AG04449 (cell line): ENCODE results near the gene PHF12.
"Not testable (repeated sequence)": the region's sequence is repeated elsewhere in the genome, so short reads cannot be mapped to it uniquely, and the experiment has no call there.

Experiments
- CTCF ChIA-PET: fragments of 350-600 bp; formaldehyde crosslinking; extraction: SDS; loops from one replicate; lab custom pipeline; 2021; ENCODE audit warnings: antibody characterized with exemption; lab: Yijun Ruan, JAX
- POLR2A ChIA-PET: fragments of 400-600, 350-600 bp; formaldehyde crosslinking; extraction: SDS; loops from one replicate; lab custom pipeline; 2020; ENCODE audit warnings: antibody characterized with exemption, inconsistent platforms; lab: Yijun Ruan, JAX
- DNase-seq: peaks from one replicate; pipeline ENCODE4 v3.0.0-alpha.2; 2010; ENCODE audit warnings: low read depth, low spot score
- H3K4me3 ChIP-seq: 2 replicates; pipeline ENCODE4 v1.5.1; 2011; ENCODE audit warnings: low read depth, mild to moderate bottlenecking, control low read depth, low read length
- TF ChIP-seq, protein P1 (sequence below): IDR thresholded peaks from one replicate; pipeline ENCODE4 v1.5.1; 2011; ENCODE audit warnings: mild to moderate bottlenecking, moderate library complexity, low read length, control low read depth, inconsistent platforms; ENCODE audit not compliant: insufficient read depth; ENCODE audit errors: missing control alignments

Gene PHF12

DNA sequence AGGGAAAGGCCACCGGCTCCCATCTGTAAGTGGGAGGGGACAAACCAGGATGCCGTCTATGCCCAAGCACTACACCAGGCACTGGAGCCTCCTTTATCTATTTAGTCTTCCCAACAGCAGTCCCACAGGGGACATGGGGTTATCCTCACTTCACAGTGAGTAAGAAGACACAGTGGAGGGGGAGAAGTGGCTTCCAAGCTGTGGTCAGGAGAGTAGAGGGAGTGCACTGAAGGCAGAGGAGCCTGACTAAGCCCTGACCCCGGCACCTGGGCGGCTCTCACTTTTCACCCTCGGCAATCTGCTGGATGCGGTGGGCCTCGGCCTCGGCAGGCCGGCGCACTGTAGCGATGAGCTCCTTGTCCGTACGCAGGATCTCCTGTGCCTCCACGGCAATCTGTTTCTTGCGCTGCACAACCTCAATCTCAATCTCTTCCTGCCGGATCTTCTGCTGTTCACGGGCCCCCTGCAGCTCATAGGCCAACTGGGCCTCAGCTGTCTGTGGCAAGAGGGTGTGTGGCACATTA lies 69.7 kb downstream of the PHF12 start:
- TF ChIP-seq, protein P1, sequence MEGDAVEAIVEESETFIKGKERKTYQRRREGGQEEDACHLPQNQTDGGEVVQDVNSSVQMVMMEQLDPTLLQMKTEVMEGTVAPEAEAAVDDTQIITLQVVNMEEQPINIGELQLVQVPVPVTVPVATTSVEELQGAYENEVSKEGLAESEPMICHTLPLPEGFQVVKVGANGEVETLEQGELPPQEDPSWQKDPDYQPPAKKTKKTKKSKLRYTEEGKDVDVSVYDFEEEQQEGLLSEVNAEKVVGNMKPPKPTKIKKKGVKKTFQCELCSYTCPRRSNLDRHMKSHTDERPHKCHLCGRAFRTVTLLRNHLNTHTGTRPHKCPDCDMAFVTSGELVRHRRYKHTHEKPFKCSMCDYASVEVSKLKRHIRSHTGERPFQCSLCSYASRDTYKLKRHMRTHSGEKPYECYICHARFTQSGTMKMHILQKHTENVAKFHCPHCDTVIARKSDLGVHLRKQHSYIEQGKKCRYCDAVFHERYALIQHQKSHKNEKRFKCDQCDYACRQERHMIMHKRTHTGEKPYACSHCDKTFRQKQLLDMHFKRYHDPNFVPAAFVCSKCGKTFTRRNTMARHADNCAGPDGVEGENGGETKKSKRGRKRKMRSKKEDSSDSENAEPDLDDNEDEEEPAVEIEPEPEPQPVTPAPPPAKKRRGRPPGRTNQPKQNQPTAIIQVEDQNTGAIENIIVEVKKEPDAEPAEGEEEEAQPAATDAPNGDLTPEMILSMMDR: no peak
- CTCF ChIA-PET: interaction anchor here (1.3 to 1.7 kb wide), 2 partner anchors 117 to 118 kb away, joined by 3 to 10 read pairs; no protein-coding TSS in a partner anchor
- POLR2A ChIA-PET: no interaction called here
- no peak overlapping the region for H3K4me3 ChIP-seq
- no peak for DNase-seq

DNA sequence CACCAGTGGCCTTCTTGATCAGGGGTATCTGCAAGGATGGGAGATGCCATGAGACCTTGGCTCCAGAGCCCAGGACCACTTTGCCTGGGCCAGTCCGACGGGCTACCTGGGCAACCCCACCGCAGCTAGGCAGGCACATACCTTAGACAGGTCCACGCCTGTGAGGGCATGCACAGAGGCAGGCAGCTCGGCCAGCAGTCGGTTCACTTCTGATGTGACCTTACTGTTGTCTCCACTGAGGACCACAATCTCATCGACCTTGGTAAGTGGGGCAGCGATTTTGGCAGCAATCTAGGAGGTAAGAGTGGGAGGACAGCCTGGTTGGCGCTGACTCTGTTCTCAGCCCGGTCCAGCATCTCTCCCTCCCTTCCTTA lies 70.8 kb downstream of the PHF12 start:
- TF ChIP-seq, protein P1: no peak
- POLR2A ChIA-PET: no interaction called here
- DNase-seq: no peak
- CTCF ChIA-PET: interaction anchor here (1.2 to 4.3 kb wide), 4 partner anchors 72 to 131 kb away, joined by 3 to 39 read pairs (median 6); no protein-coding TSS in a partner anchor
- H3K4me3 ChIP-seq: no peak overlapping the region

DNA sequence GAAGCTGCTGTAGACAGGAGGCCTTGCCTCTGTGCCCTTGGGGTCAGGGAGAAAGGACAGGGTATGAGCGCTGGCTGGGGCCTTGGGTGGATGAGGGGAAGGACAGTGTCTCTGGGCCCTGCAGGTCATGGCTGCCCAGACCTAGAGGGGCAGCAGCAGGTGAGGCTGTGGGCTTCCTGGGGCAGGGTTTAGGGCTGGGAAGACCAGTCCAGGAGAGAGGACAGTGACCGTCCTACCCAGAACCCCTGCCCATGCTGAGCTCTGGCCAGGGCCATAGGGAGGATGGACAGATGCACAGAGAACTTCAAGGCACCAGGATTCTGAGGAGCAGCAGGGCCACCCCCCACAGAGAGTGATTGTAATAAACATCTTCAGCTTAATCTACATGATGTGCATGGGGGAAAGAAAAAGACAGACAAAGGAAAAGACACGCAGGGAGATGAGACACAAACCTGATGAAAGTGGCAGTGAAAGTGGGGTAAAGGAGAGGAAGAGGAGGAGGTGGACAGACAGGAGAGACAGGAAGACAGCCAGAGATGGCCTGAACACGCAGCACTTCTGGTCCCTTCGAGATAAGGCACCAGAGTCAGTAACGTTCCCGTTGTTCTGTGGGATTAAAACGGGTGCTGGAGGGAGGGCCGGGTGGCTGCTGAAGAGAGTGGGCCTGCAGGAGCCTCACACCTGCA lies 71.3 kb downstream of the PHF12 start:
- H3K4me3 ChIP-seq: no peak overlapping the region
- DNase-seq: no peak
- TF ChIP-seq, protein P1: no peak
- ChIA-PET POLR2A (no interaction called here), CTCF (interaction anchor here (0.8 to 4.3 kb wide), 9 partner anchors 8 to 153 kb away, joined by 3 to 39 read pairs (median 4); partner anchors contain the start of gene FLOT2)

DNA sequence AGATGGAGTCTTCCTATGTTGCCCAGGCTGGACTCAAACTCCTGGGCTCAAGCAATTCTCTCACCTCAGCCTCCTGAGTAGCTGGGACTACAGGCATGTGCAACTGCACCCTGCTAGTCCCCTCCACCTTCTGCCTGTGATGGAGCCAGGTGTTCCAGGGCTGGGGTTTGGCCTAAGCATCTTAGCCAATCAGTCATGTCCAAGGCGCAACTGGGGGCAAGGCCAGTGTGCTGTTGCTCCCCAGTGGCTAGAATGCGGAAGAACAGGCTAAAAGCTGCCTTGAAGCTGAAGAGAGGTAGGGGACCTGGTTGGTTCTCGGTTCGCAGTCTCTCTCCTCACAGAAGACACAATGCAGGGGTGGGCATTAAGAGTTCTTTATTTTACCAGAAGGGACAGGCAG lies 72.3 kb downstream of the PHF12 start:
- POLR2A ChIA-PET: interaction anchor here (1.5 kb wide), 1 partner anchor 68 kb away, joined by 3 read pairs; no protein-coding TSS in a partner anchor
- H3K4me3 ChIP-seq: no peak overlapping the region
- TF ChIP-seq, protein P1: peak; percentile 63
- CTCF ChIA-PET: interaction anchor here (0.7 to 4.3 kb wide), 16 partner anchors 9 to 152 kb away, joined by 3 to 39 read pairs (median 4); partner anchors contain the start of genes FAM222B and FLOT2
- DNase-seq: no peak

DNA sequence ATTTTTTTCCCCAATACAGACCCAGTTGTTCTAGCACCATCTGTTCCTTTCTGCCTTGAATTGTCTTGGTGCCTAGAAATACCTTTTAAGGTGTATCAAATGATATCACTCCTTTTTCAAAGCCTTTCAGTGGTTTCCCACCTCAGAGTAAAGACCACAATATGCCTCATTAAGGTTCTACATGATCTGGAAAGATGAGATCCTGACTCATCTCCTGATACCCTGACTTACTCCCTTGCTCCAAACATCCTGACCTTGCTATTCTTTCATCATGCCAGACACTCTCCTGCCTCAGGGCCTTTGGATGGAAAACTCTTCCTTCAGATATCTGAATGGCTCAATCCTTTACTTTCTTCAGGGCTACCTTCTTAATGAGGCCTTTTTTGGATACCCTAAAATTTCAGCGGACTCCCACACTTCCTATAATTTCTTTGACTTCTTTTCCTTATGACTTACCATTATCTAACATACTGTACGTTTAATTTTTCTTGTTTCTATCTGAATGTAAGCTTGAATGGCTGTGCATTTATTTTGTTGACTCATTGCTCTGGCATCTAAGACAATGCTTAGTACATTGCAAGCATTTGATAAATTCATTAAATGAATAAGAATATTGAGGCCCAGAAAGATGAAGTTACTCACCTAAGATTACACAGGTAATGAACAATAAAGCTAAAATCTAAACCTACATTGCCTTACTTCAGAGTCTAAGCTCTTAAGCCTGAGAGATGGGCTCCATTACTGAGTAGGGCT lies 73.0 kb downstream of the PHF12 start:
- ChIA-PET POLR2A (interaction anchor here (1.5 kb wide), 1 partner anchor 67 kb away, joined by 3 read pairs; no protein-coding TSS in a partner anchor), CTCF (interaction anchor here (0.7 to 4.3 kb wide), 14 partner anchors 11 to 151 kb away, joined by 3 to 39 read pairs (median 4); partner anchors contain the start of genes FAM222B and FLOT2)
- no peak for DNase-seq
- H3K4me3 ChIP-seq: no peak overlapping the region
- TF ChIP-seq, protein P1: no peak

DNA sequence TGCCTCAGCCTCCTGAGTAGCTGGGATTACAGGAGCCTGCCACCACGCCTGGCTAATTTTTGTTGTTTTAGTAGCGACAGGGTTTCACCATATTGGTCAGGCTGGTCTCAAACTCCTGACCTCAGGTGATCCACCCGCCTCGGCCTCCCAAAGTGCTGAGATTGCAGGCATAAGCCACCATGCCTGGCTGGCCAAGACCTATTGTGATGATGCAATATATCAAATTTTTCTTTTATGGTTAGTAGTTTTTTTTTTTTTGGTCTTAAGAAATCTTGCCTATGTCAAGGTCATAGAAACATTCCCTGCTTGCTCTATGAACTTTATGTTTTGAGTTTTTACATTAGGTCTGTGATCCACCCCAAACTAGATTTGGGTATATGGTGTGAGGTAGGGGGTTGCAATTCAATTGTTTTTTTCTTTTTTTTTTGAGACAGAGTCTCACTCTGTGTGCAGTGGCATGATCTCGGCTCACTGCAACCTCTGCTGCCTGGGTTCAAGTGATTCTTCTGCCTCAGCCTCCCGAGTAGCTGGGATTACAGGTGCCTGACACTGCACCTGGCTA lies 74.1 kb downstream of the PHF12 start:
- H3K4me3 ChIP-seq, POLR2A ChIA-PET, DNase-seq: not testable (repeated sequence)
- CTCF ChIA-PET: interaction anchor here (2.1 to 4.3 kb wide), 2 partner anchors 33 to 113 kb away, joined by 4 to 39 read pairs; no protein-coding TSS in a partner anchor
